Body of pancreas (tissue), 4 donors: Measurements from ENCODE around the gene TLR9.

Source experiments
- POLR2A ChIP-seq, 3 donors: fragments of 450-650 bp; IDR thresholded peaks; one replicate each; pipeline ENCODE4 v1.6.1; 2016; ENCODE audit warnings: antibody characterized with exemption in 3 of 3, mild to moderate bottlenecking in 2 of 3
- TF ChIP-seq, protein P1 (sequence below), 7 experiments: fragments of 450-650 bp in 4 of 7; fragments of 200-600 bp in 3 of 7; sonication (generic) in 3 of 7; IDR thresholded peaks; one replicate each; pipeline ENCODE4 v1.5.1; 2016 to 2019; ENCODE audit warnings: antibody characterized with exemption in 7 of 7

- TF ChIP-seq, protein P1, sequence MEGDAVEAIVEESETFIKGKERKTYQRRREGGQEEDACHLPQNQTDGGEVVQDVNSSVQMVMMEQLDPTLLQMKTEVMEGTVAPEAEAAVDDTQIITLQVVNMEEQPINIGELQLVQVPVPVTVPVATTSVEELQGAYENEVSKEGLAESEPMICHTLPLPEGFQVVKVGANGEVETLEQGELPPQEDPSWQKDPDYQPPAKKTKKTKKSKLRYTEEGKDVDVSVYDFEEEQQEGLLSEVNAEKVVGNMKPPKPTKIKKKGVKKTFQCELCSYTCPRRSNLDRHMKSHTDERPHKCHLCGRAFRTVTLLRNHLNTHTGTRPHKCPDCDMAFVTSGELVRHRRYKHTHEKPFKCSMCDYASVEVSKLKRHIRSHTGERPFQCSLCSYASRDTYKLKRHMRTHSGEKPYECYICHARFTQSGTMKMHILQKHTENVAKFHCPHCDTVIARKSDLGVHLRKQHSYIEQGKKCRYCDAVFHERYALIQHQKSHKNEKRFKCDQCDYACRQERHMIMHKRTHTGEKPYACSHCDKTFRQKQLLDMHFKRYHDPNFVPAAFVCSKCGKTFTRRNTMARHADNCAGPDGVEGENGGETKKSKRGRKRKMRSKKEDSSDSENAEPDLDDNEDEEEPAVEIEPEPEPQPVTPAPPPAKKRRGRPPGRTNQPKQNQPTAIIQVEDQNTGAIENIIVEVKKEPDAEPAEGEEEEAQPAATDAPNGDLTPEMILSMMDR (IDR thresholded peaks at IDR 0.05), result no peak
- no peak for TF ChIP-seq POLR2A (IDR thresholded peaks at IDR 0.05)
These were observed 39.9 kb upstream of the TLR9 start for GRCh38 chr3:52265387-52265786.
